CD4-positive, alpha-beta T cell treated with Interleukin-6 for 4 hours (primary cell): Measurements from ENCODE around the gene TRIM58.

ENCODE experiments used
- DNase-seq: peaks from one replicate; pipeline ENCODE4 v3.0.0-alpha.2; 2020; ENCODE audit warnings: mixed read lengths

Gene TRIM58

DNA sequence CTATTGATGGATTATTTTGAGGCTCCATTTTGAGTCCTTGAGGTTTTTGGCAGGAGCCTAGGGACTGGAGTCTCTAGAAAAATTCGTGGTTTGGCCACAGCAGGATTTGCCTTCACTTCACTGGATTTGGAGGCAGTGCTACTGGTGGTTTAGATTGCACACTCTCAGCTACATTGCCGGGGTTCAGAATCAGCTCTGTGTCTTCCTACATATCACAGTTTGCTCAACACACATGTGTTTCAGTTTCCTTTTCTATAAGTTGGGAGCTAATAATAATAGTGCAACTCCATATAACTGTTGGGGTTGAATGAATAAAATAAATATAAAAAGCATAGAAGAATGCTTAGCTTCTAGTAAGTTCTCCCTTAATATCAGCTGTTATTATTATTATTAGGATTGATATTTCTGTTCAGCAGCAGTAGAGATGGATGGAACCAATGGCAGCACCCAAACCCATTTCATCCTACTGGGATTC, 38.2 kb downstream of the TRIM58 start, which contains the start of gene OR2W3:
TSS of gene OR2W3 (plus strand) at position 425 of the 475 bp plus-strand sequence. CDS start at position 425, 0 bp downstream.
- DNase-seq = no peak

DNA sequence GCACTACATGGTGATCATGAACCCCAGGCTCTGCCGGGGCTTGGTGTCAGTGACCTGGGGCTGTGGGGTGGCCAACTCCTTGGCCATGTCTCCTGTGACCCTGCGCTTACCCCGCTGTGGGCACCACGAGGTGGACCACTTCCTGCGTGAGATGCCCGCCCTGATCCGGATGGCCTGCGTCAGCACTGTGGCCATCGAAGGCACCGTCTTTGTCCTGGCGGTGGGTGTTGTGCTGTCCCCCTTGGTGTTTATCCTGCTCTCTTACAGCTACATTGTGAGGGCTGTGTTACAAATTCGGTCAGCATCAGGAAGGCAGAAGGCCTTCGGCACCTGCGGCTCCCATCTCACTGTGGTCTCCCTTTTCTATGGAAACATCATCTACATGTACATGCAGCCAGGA, 39.0 kb downstream of the TRIM58 start:
- DNase-seq = no peak

DNA sequence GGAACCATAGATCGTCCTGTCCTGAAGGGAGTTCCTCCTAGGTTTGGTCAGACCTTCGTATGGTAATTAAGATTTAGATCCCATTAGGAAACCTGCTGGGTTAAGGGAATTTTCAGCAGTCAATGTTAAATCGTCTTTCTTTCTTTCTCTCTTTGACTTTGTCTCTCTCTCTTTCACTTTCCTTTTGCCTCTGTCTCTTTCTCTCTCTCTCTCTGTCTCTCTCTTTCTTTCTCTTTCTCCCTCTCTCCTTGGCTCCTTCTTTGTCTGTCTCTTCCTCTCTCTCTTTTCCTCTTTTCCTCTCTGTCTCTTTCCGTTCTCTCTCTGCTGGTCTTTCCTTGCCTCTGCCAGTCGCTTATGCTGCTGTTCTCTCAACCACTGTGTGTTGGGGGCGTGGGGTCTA, 47.1 kb downstream of the TRIM58 start:
- no peak for DNase-seq

DNA sequence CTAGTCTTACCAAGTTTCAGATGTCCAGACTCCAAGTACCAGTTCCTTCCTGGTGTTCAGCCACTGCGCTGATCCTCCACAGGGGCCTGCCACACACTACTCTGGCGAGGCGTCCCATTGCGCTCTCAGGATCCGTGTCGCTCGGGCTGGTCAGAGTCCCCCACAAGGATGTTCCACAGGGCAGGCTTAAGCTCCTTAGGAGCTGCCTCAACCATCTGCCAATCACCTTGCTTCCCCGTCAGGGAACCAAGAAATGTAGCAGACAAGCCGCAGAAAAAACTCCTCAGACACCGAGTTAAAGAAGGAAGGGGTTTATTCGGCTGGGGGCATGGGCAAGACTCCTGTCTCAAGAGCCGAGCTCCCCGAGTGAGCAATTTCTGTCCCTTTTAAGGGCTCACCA, 48.2 kb downstream of the TRIM58 start:
- no peak for DNase-seq

DNA sequence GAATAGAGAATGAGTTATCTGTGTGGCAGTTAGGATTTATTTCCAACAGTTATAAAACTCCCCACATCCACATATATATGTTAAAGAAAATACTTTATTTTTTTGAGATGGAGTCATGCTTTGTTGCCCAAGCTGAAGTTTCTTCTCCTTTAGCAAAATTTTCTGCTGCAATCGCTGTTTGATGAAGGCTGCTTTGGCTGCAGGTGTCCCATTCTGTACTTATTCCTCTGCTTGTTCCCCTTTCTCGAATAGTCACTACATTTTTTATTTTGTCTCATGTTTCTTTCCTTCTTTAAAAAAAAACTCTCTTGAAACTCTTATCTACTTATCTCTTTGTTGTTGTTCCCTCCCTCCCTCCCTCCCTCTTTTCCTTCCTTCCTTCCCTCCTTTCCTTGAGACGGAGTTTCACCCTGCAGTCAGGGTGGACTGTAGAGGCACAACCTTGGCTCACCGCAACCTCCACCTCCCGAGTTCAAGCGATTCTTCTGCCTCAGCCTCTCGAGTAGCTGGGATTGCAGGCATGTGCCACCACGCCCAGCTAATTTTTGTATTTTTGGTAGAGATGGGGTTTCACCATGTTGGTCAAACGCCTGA, 49.0 kb downstream of the TRIM58 start:
- DNase-seq = no peak

DNA sequence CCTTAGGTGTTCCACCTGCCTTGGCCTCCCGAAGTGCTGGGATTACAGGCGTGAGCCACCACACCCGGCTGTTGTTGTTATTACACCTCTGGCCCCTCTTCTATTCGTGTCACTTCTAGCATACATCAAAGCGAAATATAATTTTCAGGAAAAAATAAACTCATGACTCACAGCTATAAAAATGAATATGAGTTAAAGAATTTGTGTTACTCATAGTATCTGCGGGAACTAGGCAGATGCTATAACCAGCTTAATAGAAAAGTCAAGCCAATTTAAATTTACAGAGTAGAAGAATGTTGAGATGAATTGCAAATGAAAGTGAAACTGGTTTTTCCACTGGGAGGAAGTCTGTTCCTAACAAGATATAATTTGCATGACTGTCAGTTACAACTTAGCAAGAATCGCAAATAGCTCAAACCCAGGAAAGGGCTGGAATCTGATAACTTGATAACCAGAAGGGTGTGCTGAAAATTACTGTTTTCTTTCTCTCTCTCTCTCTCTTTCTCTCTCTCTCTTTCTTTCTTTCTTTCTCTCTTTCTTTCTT, 49.6 kb downstream of the TRIM58 start:
- DNase-seq = no peak

DNA sequence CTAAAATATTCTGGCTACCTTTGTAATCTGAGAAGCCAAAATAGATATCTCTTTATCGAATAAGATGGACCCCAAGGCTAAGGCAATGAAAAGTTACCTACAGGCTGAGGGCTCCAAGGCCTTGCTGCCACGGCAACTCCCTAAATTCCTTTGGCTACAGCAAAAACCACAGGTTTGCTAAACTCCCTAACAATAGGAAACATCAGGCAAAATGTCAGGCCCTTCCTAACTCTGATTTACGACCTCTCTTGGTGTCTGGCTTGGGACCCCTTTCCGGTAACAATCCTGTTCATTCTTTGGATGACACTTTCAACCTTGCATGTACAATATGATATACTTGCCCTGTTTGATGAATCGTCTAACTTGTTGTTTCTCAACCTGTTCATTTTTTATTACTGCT, 51.8 kb downstream of the TRIM58 start:
- no peak for DNase-seq

DNA sequence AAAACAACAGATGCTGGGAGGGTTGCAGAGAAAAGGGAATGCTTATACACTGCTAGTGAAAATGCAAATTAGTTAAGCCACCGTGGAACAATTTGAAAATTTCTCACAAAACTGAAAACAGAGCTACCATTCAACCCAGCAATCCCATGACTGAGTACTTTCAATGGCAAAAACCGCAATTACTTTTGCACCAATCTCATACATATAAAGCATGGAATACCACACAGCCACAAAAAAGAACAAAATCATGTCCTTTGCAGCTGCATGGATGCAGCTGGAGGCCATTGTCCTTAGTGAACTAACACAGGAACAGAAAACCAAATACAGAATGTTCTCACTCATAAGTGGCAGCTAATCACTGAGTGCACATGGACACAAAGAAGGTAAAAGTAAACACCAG, 56.8 kb downstream of the TRIM58 start:
- no peak for DNase-seq

DNA sequence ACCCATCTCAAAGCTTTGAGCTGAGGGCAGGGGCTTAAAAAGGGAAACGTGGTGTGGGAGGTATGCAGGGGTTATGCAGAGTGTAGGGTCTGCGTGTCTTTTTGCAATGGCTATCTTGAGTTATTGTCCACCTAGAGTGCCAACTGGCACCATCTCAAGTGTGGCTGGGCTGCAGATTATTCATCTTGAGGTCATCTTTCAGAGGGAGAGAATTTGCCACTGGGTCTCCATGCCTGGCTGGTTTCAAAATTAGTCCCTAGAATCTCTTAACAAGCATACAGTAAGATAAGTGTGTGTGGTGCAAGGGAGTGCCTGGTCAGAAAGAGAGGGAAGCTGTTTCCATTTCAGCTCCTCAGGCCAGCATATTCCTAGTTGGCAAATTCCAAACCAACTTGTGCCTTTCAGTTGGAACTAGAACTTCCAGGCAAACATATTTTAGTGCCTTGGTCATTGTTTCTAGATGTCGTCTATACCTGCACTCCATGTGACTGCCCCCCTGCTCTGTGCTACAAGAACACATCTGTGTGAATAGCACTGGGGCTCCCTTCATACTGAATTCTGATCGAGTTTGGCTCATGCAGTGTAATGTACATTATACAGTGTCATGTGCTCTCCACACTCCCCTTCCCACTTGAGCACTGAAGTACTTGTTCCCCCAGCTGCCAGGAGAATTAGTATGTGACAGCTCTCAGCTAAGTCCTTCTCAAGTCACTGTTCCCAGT, 58.1 kb downstream of the TRIM58 start:
- DNase-seq = no peak

DNA sequence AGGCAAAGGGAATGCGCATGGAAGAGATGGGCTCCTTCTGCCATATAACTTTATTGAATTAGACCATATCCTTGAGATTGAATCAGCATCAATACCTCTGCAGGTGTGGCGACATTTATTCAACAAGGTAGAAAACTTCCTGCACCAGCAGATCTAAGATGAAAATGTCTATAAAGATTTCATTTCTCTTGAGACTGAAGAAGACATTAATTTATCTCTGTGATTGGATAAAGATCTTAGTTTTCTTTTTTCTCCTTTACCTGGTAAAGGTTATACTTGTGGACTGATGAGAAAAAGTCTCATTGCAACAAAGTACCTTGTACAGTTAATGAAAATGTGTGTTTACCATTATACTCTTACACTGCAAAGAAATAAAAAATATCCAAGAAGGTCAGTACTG, 63.0 kb downstream of the TRIM58 start, which contains the start of gene OR2T8:
TSS of gene OR2T8 (plus strand) at position 301 of the 400 bp plus-strand sequence. CDS start 766 bp downstream, outside the sequence.
- DNase-seq = no peak

DNA sequence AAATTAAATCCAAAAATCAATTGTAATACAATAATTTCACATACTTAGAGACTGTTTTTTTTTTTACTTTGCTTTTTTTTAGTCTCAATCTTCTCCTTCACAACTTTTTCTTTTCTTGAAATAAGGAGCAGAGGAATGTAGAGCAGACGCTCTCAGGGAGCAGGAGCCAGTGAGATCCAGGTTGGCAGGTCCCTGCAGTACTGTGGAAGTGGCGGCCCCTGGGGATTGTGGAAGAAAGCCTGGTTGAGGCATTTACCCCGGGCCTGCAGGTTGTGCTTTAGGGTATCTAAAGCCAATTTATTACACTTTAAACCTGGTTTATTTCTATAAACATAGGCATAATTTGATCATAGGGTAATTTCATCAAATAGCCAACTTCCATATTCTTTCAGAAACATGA, 67.0 kb downstream of the TRIM58 start:
- no peak for DNase-seq

DNA sequence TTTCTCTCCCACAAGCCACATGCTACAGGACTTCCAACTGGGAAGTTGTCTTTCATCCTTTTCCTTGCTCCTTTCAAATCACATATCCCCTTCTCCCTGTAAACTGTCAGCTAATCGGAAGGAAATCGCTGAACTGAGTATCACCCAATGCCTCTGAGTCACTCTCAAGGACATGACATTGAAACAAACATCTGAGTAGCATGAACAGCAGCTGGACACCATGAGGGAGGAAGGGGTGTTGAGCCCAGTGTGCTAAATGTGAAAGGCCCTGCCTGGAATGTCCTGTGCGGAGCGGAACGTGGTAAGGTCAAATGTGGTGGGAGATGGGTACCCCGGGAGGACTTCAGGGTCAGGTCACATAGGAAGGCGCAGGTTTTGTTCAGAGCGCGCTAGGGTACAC, 67.9 kb downstream of the TRIM58 start, which contains the start of gene OR2AJ1:
TSS of gene OR2AJ1 (plus strand) at position 22 of the 400 bp plus-strand sequence. CDS start 8,880 bp downstream, outside the sequence.
- no peak for DNase-seq
